ENCODE results near the gene PHTF1.

- TF ChIP-seq GATA2 (IDR thresholded peaks at IDR 0.05; ENCODE audit: low read depth, low read length) (no peak), GATA3 (IDR thresholded peaks at IDR 0.05; ENCODE audit: low read depth, low read length) (no peak; the same call in 1 of the 2 replicates)
Measured at GRCh38 chr1:113804421-113805255, 45.4 kb upstream of the PHTF1 start.
